Measurements from ENCODE around the gene RPL26. TPM values are rescaled to one million over a fixed set of nuclear protein-coding genes. Genes with fewer than 3 reads are reported as not detected.

RPL26 gene
- total RNA-seq, 1 donor from 2014 or later = 1,901 TPM

GRCh38 chr17:8391711-8392110, 8.7 kb upstream of the RPL26 start:
- H3K4me1 Mint-ChIP-seq (ENCODE audit: unreplicated experiment) = peaks cover 14% of the 10 kb centered on the region
- H3K36me3 Mint-ChIP-seq (ENCODE audit: low read depth, unreplicated experiment) = peaks cover 6% of the 10 kb centered on the region
- H3K9me3 Mint-ChIP-seq (ENCODE audit: unreplicated experiment) = no peaks in the 10 kb centered on the region
- no peak for TF ChIP-seq CTCF (IDR thresholded peaks at IDR 0.05; ENCODE audit: unreplicated experiment)
- DNase-seq (ENCODE audit: low spot score) = no peak
- no peak overlapping the region for H3K27ac Mint-ChIP-seq (ENCODE audit: unreplicated experiment)
- H3K4me3 Mint-ChIP-seq (ENCODE audit: unreplicated experiment) = no peak overlapping the region
- peaks cover 4% of the 10 kb centered on the region for H3K27me3 Mint-ChIP-seq (ENCODE audit: unreplicated experiment)

GRCh38 chr17:8387914-8388651, 5.1 kb upstream of the RPL26 start:
- Mint-ChIP-seq H3K27me3 (ENCODE audit: unreplicated experiment) (peaks cover 19% of the 10 kb centered on the region), H3K4me1 (ENCODE audit: unreplicated experiment) (peaks cover 26% of the 10 kb centered on the region), H3K4me3 (ENCODE audit: unreplicated experiment) (no peak overlapping the region), H3K9me3 (ENCODE audit: unreplicated experiment) (no peaks in the 10 kb centered on the region), H3K36me3 (ENCODE audit: low read depth, unreplicated experiment) (peaks cover 6% of the 10 kb centered on the region), H3K27ac (ENCODE audit: unreplicated experiment) (no peak overlapping the region)
- no peak for DNase-seq (ENCODE audit: low spot score)
- TF ChIP-seq CTCF (IDR thresholded peaks at IDR 0.05; ENCODE audit: unreplicated experiment) = no peak

GRCh38 chr17:8386841-8387240, 3.8 kb upstream of the RPL26 start:
- peak overlapping the region; percentile 59 for H3K27ac Mint-ChIP-seq (ENCODE audit: unreplicated experiment)
- peaks cover 22% of the 10 kb centered on the region for H3K27me3 Mint-ChIP-seq (ENCODE audit: unreplicated experiment)
- no peak for DNase-seq (ENCODE audit: low spot score)
- H3K4me1 Mint-ChIP-seq (ENCODE audit: unreplicated experiment) = peaks cover 36% of the 10 kb centered on the region
- peak overlapping the region; percentile 22 for H3K4me3 Mint-ChIP-seq (ENCODE audit: unreplicated experiment)
- TF ChIP-seq CTCF (IDR thresholded peaks at IDR 0.05; ENCODE audit: unreplicated experiment) = no peak
- no peaks in the 10 kb centered on the region for H3K9me3 Mint-ChIP-seq (ENCODE audit: unreplicated experiment)
- peaks cover 8% of the 10 kb centered on the region for H3K36me3 Mint-ChIP-seq (ENCODE audit: low read depth, unreplicated experiment)

- Mint-ChIP-seq H3K4me1 (ENCODE audit: unreplicated experiment) (peaks cover 43% of the 10 kb centered on the region), H3K9me3 (ENCODE audit: unreplicated experiment) (no peaks in the 10 kb centered on the region), H3K4me3 (ENCODE audit: unreplicated experiment) (peak overlapping the region; percentile 96), H3K27ac (ENCODE audit: unreplicated experiment) (peak overlapping the region; percentile 95), H3K27me3 (ENCODE audit: unreplicated experiment) (peaks cover 19% of the 10 kb centered on the region), H3K36me3 (ENCODE audit: low read depth, unreplicated experiment) (peaks cover 14% of the 10 kb centered on the region)
- peak; percentile 39 for DNase-seq (ENCODE audit: low spot score)
- no peak for TF ChIP-seq CTCF (IDR thresholded peaks at IDR 0.05; ENCODE audit: unreplicated experiment)
Measured at GRCh38 chr17:8384801-8385378, 1.9 kb upstream of the RPL26 start.

GRCh38 chr17:8382880-8383142, 182 bp downstream of the RPL26 start:
- Mint-ChIP-seq H3K36me3 (ENCODE audit: low read depth, unreplicated experiment) (peaks cover 18% of the 10 kb centered on the region), H3K27ac (ENCODE audit: unreplicated experiment) (peak overlapping the region; percentile 94), H3K9me3 (ENCODE audit: unreplicated experiment) (no peaks in the 10 kb centered on the region), H3K4me1 (ENCODE audit: unreplicated experiment) (peaks cover 49% of the 10 kb centered on the region), H3K27me3 (ENCODE audit: unreplicated experiment) (peaks cover 19% of the 10 kb centered on the region), H3K4me3 (ENCODE audit: unreplicated experiment) (peak overlapping the region; percentile 100)
- no peak for TF ChIP-seq CTCF (IDR thresholded peaks at IDR 0.05; ENCODE audit: unreplicated experiment)
- no peak for DNase-seq (ENCODE audit: low spot score)

All from endothelial cell (in vitro differentiated cells).